HL-60 (cell line): ENCODE results near the gene URGCP.

Source experiments
- CTCF ChIP-seq: IDR thresholded peaks from one replicate; pipeline ENCODE4 v1.5.1; 2011; ENCODE audit warnings: low read length, control low read depth, inconsistent platforms; ENCODE audit not compliant: insufficient read depth
- GABPA ChIP-seq: IDR thresholded peaks from 2 replicates; pipeline ENCODE4 v1.6.1; 2012; ENCODE audit warnings: low read depth
- POLR2AphosphoS5 ChIP-seq: IDR thresholded peaks from 2 replicates; pipeline ENCODE4 v1.6.1; 2012; ENCODE audit warnings: low read depth

GRCh38 chr7:43880596-43880995, 25.8 kb downstream of the URGCP start:
- TF ChIP-seq CTCF: no peak
- no peak for TF ChIP-seq POLR2AphosphoS5
- TF ChIP-seq GABPA: no peak
